GM18520 (cell line): ENCODE data around the gene ESPN.

Experiments used
- ATAC-seq: cut with Tn5 transposase; IDR thresholded peaks from one replicate; pipeline ENCODE4 v1.9.1; 2021; ENCODE audit not compliant: unreplicated experiment

ESPN gene

GRCh38 chr1:6463120-6463412 is 38.5 kb downstream of the ESPN start:
- no peak for ATAC-seq

- ATAC-seq, result no peak
Measured at GRCh38 chr1:6464514-6464836, 39.9 kb downstream of the ESPN start.

- no peak for ATAC-seq
Measured at GRCh38 chr1:6464915-6465314, 40.3 kb downstream of the ESPN start.

- ATAC-seq, result no peak
Measured at GRCh38 chr1:6465461-6466005, 41.0 kb downstream of the ESPN start.

GRCh38 chr1:6466023-6466422 is 41.4 kb downstream of the ESPN start, which contains the start of gene TNFRSF25:
TSS of gene TNFRSF25 (minus strand) at chr1:6466173. CDS start at chr1:6466107, 66 bp downstream.
- no peak for ATAC-seq

- no peak for ATAC-seq
Measured at GRCh38 chr1:6466751-6467150, 42.2 kb downstream of the ESPN start.

GRCh38 chr1:6467224-6467623 is 42.6 kb downstream of the ESPN start:
- no peak for ATAC-seq

- no peak for ATAC-seq
Measured at GRCh38 chr1:6467744-6468688, 43.4 kb downstream of the ESPN start.

GRCh38 chr1:6468729-6469461 is 44.3 kb downstream of the ESPN start:
- no peak for ATAC-seq

- ATAC-seq, result no peak
Measured at GRCh38 chr1:6470132-6471085, 45.8 kb downstream of the ESPN start.

- ATAC-seq, result no peak
Measured at GRCh38 chr1:6471086-6471969, 46.8 kb downstream of the ESPN start.

- ATAC-seq, result no peak
Measured at GRCh38 chr1:6471970-6472368, 47.4 kb downstream of the ESPN start.

- ATAC-seq, result no peak
Measured at GRCh38 chr1:6472391-6472790, 47.8 kb downstream of the ESPN start.

- ATAC-seq, result no peak
Measured at GRCh38 chr1:6473156-6473555, 48.6 kb downstream of the ESPN start.

GRCh38 chr1:6473974-6474814 is 49.6 kb downstream of the ESPN start:
- ATAC-seq, result no peak

- no peak for ATAC-seq
Measured at GRCh38 chr1:6474815-6475282, 50.3 kb downstream of the ESPN start.

- ATAC-seq, result no peak
Measured at GRCh38 chr1:6475381-6476133, 51.0 kb downstream of the ESPN start.

GRCh38 chr1:6476483-6476882 is 51.9 kb downstream of the ESPN start:
- no peak for ATAC-seq
